Activated naive CD4-positive, alpha-beta T cell (primary cell): Measurements from ENCODE around the gene ATXN7.

Experiments used
- DNase-seq, 4 experiments: peaks; one replicate each; lab custom pipeline; 2025; lab: John Stamatoyannopoulos, UW

The ATXN7 gene

GRCh38 chr3:63981980-63982379 is 118.3 kb downstream of the ATXN7 start:
- no peak for DNase-seq

DNA sequence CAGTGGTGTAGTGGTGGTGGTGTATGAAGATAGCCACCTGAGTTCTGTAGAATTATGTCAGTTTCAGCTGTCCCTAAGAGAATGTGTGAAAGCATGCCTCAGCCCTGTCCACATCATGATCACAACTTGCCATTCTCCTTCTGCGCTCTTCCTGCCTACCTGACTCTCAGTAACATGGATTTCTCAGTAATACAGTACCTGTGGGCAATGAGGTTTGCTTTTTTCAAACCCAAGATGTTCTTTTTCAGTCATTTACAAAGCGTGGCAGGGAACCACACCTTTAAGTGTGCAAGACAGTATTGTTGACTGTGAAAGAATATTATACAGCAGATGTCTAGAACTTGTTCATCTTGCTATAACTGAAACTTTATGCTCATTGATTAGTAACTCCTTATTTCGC is 120.7 kb downstream of the ATXN7 start:
- DNase-seq: no peak

GRCh38 chr3:63986146-63986545 is 122.5 kb downstream of the ATXN7 start:
- DNase-seq: no peak

DNA sequence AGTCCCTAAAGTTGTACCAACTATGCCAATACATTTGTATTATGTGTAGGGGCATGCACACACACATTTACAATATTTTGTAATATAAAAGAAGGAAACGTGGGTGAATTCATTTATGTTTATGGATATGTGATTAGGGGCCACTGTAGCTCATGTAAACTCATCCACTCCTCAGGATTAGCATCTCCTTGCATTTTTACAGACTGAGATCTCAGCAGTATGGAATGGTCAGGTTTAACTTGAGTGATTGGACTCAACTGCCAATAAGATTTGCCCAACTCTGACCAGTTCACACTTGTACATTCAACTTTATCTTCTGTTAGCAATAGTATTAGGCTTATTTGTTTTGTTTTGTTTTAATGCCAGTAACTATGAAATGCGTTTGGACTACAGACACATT is 123.2 kb downstream of the ATXN7 start:
- DNase-seq: no peak

DNA sequence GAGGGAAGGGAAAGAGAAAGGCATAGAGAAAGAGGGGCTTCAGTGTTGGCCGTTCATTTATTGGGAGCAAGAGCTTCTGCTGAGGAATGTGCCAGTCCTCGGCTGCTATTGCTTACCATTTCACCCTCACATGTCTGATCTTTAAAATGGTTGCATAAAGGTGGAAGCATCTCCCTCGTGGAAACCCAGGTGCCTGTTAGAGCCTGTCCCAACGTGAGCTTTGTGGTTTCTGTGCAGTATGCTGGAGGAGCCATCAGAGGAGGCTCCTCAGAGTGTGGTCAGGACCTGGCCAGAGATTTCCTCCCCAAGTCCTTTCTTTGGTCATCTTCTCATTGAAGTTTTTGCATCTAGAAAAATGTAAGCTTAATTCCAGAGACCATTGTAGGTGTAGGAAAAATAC is 125.3 kb downstream of the ATXN7 start:
- no peak for DNase-seq

DNA sequence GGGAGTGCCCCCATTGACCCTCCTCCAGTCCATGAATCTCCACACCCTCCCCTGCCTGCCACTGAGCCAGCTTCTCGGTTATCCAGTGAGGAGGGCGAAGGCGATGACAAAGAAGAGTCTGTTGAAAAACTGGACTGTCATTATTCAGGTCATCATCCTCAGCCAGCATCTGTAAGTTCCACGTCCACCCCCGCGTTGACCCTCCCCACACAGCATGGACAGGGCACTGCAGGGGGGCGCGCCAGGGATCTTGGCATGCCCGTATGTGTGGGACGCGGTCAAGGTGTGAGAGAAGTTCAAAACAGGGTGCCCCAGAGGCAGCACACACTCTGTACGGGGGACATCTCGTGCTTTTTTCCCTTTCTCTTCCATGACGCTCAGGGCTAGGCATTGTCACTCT is 126.5 kb downstream of the ATXN7 start:
- no peak for DNase-seq

DNA sequence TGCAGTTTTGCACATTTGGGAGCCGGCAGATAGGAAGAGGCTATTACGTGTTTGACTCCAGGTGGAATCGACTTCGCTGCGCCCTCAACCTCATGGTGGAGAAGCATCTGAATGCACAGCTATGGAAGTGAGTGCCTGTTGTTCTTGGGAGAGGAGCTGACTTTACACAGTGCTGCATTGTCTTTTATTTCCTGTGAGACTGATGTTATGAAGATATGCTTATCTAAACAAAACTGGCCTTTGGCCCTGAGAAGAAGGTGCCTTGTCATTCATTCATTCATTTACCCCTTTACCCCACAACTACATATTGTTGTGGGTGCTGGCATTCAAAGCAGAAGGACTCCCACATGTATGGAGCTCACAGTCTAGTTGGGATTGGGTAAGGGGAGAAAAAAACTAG is 127.1 kb downstream of the ATXN7 start:
- DNase-seq: no peak

GRCh38 chr3:63991666-63992065 is 128.0 kb downstream of the ATXN7 start:
- DNase-seq: no peak

DNA sequence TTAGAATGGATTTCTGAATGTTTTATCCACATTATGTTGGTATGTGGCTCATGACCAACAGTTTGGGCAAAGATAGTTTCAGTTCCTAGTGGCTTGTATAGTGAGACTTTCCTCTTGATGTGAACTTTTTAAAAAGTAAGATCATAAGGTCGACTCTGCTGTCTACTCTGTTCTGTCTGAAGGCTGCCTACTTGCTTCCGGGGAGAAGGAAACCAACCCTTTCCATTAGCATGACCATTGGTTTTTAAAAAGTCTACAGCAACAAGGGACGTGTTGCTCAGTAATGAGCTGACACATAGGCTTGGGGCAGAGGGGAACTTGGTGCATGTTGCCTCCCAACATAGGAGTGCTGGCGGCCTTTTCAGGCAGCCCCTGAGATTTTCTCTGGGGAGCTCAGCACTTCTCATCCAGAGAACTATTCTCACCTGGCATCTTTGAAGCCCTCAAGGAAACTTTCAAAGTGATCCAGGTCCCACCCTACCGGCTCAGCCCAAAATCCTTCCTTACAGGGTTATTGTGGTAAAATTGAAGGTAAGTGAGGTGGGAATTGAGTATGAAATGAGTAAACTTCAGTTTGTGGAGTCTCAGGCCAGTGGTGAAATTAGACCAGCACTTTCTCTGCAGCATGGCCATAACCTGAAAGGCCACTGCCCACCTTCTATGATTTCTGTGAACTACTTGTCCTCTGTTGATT is 129.0 kb downstream of the ATXN7 start:
- no peak for DNase-seq

DNA sequence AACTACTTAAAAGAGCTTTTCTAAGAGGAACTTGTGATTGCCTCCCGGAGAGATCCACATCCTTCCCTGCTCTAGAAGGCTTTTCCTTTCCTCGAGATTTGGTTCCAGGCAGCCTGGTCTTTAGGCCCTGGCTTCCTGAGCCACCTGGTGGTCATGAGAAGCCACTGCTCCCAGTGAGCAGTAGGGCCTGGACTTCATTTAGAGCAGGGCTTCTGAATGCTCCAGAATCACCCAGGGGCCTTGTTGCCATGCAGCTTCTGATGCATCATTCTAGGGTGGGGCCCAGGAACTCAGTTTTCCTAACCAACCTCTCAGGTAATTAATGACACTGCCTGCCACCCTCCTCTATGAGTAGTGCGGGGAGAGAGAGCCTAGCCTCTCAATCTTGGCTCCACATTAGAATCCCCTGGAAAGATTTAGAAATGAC is 130.0 kb downstream of the ATXN7 start:
- DNase-seq: peak; percentile 2 to 25 (median 3)

- no peak for DNase-seq
These were observed 131.4 kb downstream of the ATXN7 start for GRCh38 chr3:63995086-63995485.

DNA sequence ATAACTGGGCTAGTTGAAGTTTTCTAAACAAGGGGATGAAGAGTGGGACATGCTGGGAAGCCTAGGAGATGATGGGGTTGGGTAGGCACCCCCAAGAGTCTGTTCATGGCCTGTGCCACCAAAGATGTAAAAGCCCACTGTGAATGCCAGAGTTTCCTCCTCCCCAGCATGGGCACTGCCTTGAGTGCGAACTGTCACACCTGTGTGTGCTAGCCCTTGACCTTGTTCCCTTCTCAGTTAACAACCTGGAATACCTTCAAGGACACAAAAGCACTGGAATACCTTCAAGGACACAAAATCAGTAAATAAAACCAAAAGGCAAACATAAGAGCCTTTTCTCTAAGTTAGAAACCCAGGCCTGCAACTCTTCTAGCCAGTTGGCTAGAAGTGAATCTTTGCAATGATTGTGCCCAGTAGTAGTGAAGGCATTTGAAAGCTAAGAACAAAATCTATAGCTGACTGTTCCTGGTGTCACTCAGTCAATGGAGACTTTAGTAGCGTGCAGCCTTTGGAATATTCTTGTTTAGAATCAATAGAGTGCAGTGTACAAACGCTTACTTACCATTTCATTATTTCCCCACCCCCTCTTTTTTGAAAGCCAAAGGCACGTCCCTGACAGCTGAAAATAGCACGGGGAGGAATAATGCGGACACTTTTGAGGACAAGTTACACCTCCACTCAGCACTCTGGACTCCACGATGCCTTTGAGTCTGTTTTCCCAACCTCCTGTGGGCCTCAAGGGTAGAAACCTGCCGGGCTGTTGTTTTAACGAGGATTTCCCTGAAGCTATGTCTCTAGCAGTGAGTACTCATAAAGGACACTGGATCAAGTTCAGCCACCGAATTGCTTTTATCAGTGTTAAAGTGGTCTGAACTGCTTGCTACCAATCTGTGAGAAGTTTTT is 135.4 kb downstream of the ATXN7 start:
- no peak for DNase-seq

DNA sequence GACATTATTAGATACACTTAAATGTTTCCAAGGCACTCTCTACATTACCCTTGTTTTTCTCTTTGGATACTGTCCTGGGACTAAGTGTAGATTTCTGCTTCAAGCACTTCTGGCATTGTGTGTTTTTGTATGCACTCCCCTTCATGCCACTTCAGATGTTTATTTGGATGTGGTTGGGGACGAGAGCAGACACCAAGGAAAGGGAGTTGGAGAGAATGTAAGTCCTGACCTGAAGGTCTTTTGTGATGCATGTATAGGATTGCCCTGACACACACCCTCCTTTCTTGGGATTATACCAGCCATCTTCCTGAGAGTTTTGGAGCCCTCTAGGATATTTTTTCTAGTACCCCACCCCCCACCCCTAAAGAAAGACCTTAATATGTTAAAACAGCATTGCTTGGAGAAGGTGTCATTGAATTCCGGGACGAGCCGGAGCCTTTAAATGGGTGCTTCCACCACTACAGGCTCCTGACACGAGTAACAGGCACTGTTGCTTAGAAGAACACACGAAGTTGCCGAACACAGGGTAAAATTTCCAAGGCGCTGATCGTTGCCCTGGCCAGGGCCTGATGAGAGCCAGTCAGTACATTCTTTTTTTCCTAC is 136.9 kb downstream of the ATXN7 start:
- DNase-seq: no peak

DNA sequence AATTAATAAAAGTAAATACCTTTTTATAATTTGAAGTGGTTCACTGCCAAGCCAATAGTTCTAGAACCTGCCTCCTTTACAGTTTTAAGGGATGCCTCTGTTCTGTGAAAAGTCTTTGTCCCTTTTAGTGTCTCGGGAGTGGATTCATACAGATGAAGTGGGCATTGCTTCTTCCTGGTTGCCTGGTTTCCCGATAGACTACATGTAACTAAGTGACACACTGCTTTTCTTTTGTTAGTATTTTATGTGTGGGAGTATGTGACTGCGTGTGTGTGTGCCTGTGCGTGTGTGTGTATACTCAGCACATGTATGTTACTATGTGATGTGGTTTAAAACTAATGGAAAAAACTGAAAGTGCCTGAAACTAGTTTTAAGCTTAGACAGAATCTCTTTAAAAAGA is 138.6 kb downstream of the ATXN7 start:
- DNase-seq: no peak

DNA sequence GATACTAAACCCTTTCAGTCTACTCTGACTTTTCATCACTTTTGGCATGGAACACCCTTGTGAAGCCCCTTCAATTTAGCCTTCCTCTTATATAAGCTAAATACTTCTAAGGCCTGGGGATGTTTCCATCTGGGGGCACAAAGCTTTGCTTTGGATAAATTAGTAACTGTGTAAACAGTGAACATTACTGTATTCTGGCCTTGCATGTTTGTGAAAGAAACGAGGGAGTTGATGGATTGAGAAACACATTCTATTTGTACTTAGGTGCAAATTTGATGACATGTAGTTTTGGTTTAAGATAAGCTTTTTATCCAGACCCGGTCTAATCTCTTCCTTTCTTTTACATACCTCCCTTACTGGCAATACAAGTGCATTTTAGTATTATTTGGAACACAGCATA is 139.9 kb downstream of the ATXN7 start:
- no peak for DNase-seq

- no peak for DNase-seq
These were observed 144.3 kb downstream of the ATXN7 start for GRCh38 chr3:64008017-64008416.

GRCh38 chr3:64008487-64009351 is 145.1 kb downstream of the ATXN7 start:
- no peak for DNase-seq

GRCh38 chr3:64009528-64009927 is 145.9 kb downstream of the ATXN7 start:
- DNase-seq: no peak

GRCh38 chr3:64010199-64010598 is 146.5 kb downstream of the ATXN7 start:
- DNase-seq: no peak

GRCh38 chr3:64011685-64012084 is 148.0 kb downstream of the ATXN7 start:
- DNase-seq: no peak

DNA sequence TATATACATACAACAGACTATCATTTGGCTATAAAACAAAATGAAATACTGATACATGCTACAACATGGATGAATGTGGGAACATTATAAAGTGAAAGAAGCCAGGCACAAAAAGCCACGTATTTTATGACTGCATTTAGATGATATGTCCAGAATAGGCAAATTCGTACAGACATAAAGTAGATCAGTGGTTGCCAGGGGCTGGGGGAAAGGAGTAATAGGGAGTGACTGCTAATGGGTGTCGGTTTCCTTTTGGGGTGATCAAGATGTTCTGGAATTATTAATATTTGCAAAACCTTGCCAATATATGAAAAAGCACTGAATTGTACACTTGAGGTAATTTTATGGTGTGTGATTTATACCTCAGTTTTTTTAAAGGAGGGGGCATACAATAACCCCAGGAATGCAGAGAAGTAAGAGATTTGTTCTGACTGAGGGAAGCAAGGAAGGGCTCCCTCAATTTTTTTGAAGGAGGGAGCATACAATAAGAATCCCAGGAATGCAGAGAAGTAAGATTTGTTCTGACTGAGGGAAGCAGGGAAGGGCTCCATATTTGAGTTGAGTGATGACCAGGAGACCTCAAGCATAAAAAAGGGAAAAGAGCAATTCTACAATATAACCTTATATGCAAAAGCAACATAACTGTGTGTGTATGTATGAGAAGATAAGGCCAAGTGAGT is 153.4 kb downstream of the ATXN7 start:
- no peak for DNase-seq
